Stimulated activated CD8-positive, alpha-beta memory T cell treated with anti-CD3 and anti-CD28 coated beads, Interleukin-2, amount 100 ng/mL, for 48 hours (primary cell): ENCODE data around the gene NPTN.

ENCODE experiments used
- DNase-seq, 2 donors: peaks; one replicate each; pipeline ENCODE4 v3.0.0-alpha.2; 2020; ENCODE audit warnings: low read depth in 2 of 2

The NPTN gene

GRCh38 chr15:73518876-73519733, 114.1 kb downstream of the NPTN start:
- DNase-seq, result no peak

DNA sequence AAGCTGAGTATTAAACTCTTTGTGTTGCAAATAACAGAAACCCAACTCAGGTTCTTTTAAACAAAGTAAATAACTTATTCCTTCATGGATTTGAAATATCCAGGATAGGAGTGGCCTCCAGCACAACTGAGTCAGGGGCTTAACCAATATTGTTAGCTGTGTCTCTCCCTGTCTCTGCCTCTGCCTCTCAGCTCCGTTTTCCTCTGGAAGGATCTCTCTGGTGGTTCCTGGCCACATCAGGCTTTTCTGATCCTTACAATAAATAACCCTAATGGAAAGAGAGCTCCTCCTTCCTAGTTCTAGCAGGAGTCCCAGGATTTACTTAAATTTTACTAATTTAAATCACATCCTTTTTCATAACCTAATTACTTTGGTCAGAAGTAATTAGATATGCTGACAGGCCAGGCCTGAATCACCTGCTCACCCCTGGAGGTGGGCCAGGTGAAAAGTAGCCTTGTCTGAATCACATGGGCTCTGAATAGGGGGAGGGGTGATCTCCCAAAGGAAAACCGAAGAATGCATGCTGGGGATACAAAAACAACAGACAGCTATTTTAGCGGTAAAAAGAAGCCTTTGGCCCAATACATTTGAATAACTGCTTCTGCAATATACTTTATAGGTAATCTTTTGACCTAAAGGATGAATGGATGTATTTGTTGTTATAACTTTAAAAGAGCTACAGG, 114.9 kb downstream of the NPTN start:
- no peak for DNase-seq

DNA sequence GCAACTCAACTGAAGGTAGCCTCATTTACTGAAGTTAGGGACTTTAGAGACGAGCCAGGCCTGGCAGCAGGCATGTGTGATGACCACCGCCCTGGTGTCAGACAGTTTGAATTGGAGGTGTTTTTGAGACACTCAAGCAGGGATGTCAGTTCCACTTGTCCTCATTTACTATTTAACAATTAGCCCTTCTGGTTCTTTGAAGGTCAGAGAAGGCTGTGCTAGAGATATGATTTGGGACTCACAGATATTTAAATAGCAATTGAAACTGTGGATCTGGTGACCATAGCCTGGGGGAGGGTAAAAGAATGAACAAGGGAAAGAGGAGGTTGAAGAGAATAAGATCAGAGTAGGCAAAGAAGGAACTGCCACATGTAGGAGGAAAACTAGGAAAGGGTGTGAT, 115.6 kb downstream of the NPTN start:
- DNase-seq, result no peak

DNA sequence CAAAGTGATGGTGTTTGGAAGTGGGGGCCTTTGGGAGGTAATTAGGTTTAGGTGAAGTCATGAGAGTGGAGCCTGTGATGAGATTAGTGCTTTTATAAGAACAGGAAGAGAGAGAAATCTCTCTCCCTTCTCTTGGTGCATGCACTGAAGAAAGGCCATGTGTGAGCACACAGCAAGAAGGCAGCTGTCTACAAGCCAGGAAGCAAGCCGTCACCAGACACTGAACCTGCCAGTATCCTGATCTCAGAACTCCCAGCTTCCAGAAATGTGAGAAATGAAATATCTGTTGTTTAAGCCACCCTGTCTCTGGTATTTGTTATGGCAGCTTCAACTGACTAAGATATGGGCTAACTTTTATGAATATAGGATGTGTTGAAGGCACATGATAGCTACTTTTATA, 117.7 kb downstream of the NPTN start:
- no peak for DNase-seq
